ENCODE measurements around the gene C16orf95. TPM values are rescaled to one million over a fixed set of nuclear protein-coding genes. Genes with fewer than 3 reads are reported as not detected.

The C16orf95 gene
- polyA plus RNA-seq, 1 donor from 2014 or later = 5.9 TPM

- Histone ChIP-seq H3K36me3 (ENCODE audit: insufficient read depth, low read length) (no peaks in the 10 kb centered on the region), H3K9me3 (ENCODE audit: low read length) (no peaks in the 10 kb centered on the region)
Observed at GRCh38 chr16:87342504-87342903, 25.3 kb upstream of the C16orf95 start.

GRCh38 chr16:87340198-87340597 is 23.0 kb upstream of the C16orf95 start:
- Histone ChIP-seq H3F3A (ENCODE audit: insufficient read depth, low read length, poor library complexity, severe bottlenecking) (no peaks in the 10 kb centered on the region), H3K4me3 (ENCODE audit: low read length) (no peak overlapping the region), H4K20me1 (ENCODE audit: insufficient read depth) (no peaks in the 10 kb centered on the region), H3K27ac (ENCODE audit: low read length) (no peak overlapping the region), H3K4me2 (ENCODE audit: low read length) (no peak overlapping the region), H3K27me3 (ENCODE audit: insufficient read depth, low read depth, low read length) (no peaks in the 10 kb centered on the region), H3K9ac (ENCODE audit: low read length) (no peak overlapping the region), H3K79me2 (replicated peaks; ENCODE audit: insufficient read depth, low read length) (no peaks in the 10 kb centered on the region), H3K9me3 (ENCODE audit: low read length) (no peaks in the 10 kb centered on the region), H3K36me3 (ENCODE audit: insufficient read depth, low read length) (no peaks in the 10 kb centered on the region), H2AFZ (ENCODE audit: low read depth, low read length) (no peak overlapping the region), H3K9me2 (ENCODE audit: insufficient read depth, low read length) (no peaks in the 10 kb centered on the region)
- TF ChIP-seq CTCF (IDR thresholded peaks at IDR 0.05; ENCODE audit: poor library complexity, severe bottlenecking) = no peak
- TF ChIP-seq MXI1 (conservative IDR thresholded peaks at IDR 0.05; ENCODE audit: poor library complexity, severe bottlenecking) = no peak
- no peak for TF ChIP-seq REST (IDR thresholded peaks at IDR 0.05; ENCODE audit: borderline replicate concordance)
- TF ChIP-seq POLR2AphosphoS5 (IDR thresholded peaks at IDR 0.05) = no peak
- TF ChIP-seq EZH2 (IDR thresholded peaks at IDR 0.05; ENCODE audit: borderline replicate concordance, insufficient read depth, low read length, poor library complexity, severe bottlenecking) = no peak
- no peak for TF ChIP-seq EP300 (conservative IDR thresholded peaks at IDR 0.05; ENCODE audit: poor library complexity, severe bottlenecking)

More at GRCh38 chr16:87342504-87342903, 25.3 kb upstream of the C16orf95 start:
- no peak overlapping the region for H3K4me2 ChIP-seq (ENCODE audit: low read length)
- H3K27ac ChIP-seq (ENCODE audit: low read length) = no peak overlapping the region
- no peaks in the 10 kb centered on the region for H3K79me2 ChIP-seq (replicated peaks; ENCODE audit: insufficient read depth, low read length)
- TF ChIP-seq REST (IDR thresholded peaks at IDR 0.05; ENCODE audit: borderline replicate concordance) = no peak
- TF ChIP-seq MXI1 (conservative IDR thresholded peaks at IDR 0.05; ENCODE audit: poor library complexity, severe bottlenecking) = no peak
- TF ChIP-seq CTCF (IDR thresholded peaks at IDR 0.05; ENCODE audit: poor library complexity, severe bottlenecking) = no peak
- no peak for TF ChIP-seq POLR2AphosphoS5 (IDR thresholded peaks at IDR 0.05)
- TF ChIP-seq EP300 (conservative IDR thresholded peaks at IDR 0.05; ENCODE audit: poor library complexity, severe bottlenecking) = no peak
- no peak for TF ChIP-seq TAF1 (IDR thresholded peaks at IDR 0.05; ENCODE audit: low read depth)
- TF ChIP-seq EZH2 (IDR thresholded peaks at IDR 0.05; ENCODE audit: borderline replicate concordance, insufficient read depth, low read length, poor library complexity, severe bottlenecking) = no peak
- TF ChIP-seq RAD21 (conservative IDR thresholded peaks at IDR 0.05) = no peak
- no peak for TF ChIP-seq SMC3 (conservative IDR thresholded peaks at IDR 0.05; ENCODE audit: poor library complexity)
- no peak overlapping the region for H2AFZ ChIP-seq (ENCODE audit: low read depth, low read length)
- no peaks in the 10 kb centered on the region for H3F3A ChIP-seq (ENCODE audit: insufficient read depth, low read length, poor library complexity, severe bottlenecking)
- no peak overlapping the region for H3K4me3 ChIP-seq (ENCODE audit: low read length)
- H3K27me3 ChIP-seq (ENCODE audit: insufficient read depth, low read depth, low read length) = no peaks in the 10 kb centered on the region
- no peak overlapping the region for H3K9ac ChIP-seq (ENCODE audit: low read length)
- no peaks in the 10 kb centered on the region for H4K20me1 ChIP-seq (ENCODE audit: insufficient read depth)
- H3K9me2 ChIP-seq (ENCODE audit: insufficient read depth, low read length) = no peaks in the 10 kb centered on the region

Data from neural cell (in vitro differentiated cells).